Measurements from ENCODE around the gene TRIM47. TPM values are rescaled to one million over a fixed set of nuclear protein-coding genes. Genes with fewer than 3 reads are reported as not detected.

TRIM47 gene
- total RNA-seq, 1 donor from 2014 or later, result 27.5 TPM

DNA sequence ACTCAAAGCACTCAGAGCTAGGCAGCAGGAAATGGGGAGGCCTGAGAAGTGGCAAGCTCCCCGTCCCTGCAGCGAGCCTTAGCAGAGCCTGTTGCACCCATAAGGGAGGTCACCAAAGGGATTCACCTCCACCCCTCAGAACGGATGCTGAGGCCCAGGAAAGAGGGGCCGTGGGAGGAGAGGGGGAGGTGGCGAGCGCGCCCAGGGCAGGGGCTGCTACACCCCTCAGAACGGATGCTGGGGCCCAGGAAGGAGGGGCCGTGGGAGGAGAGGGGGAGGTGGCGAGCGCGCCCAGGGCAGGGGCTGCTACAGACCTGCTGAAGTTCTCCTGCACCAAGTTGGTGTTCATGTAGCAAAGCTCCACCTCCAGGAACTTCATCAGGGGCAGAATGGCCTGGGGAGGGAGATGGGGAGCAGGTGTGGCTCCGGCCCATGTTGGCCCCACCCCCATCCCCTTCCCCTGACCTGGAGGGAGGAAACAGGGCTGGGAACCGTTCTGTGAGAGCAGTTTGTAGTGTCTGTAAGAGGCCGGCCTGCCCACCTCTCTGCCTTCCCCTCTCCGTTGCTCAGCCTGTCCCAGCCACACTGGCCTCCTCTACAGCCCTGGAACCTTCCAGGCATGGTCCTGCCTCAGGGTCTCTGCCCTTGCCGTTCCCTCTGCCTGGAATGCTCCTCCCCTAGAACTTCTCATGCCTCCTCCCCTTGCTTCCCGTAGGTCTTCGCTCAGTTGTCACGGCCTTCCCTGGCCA, 45.6 kb downstream of the TRIM47 start:
- Histone ChIP-seq H3K4me1 (peaks cover 29% of the 10 kb centered on the region), H3K27me3 (ENCODE audit: low read depth) (no peaks in the 10 kb centered on the region), H3K9me3 (replicated peaks) (no peaks in the 10 kb centered on the region), H3K36me3 (peaks cover 16% of the 10 kb centered on the region), H3K27ac (replicated peaks) (peak overlapping the region; percentile 66), H3K4me3 (no peak overlapping the region)
- TF ChIP-seq, protein P1, sequence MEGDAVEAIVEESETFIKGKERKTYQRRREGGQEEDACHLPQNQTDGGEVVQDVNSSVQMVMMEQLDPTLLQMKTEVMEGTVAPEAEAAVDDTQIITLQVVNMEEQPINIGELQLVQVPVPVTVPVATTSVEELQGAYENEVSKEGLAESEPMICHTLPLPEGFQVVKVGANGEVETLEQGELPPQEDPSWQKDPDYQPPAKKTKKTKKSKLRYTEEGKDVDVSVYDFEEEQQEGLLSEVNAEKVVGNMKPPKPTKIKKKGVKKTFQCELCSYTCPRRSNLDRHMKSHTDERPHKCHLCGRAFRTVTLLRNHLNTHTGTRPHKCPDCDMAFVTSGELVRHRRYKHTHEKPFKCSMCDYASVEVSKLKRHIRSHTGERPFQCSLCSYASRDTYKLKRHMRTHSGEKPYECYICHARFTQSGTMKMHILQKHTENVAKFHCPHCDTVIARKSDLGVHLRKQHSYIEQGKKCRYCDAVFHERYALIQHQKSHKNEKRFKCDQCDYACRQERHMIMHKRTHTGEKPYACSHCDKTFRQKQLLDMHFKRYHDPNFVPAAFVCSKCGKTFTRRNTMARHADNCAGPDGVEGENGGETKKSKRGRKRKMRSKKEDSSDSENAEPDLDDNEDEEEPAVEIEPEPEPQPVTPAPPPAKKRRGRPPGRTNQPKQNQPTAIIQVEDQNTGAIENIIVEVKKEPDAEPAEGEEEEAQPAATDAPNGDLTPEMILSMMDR (IDR thresholded peaks at IDR 0.05; ENCODE audit: borderline replicate concordance), result no peak
- intact Hi-C loops (cut with micrococcal nuclease), result no loop called here
- DNase-seq, result no peak

DNA sequence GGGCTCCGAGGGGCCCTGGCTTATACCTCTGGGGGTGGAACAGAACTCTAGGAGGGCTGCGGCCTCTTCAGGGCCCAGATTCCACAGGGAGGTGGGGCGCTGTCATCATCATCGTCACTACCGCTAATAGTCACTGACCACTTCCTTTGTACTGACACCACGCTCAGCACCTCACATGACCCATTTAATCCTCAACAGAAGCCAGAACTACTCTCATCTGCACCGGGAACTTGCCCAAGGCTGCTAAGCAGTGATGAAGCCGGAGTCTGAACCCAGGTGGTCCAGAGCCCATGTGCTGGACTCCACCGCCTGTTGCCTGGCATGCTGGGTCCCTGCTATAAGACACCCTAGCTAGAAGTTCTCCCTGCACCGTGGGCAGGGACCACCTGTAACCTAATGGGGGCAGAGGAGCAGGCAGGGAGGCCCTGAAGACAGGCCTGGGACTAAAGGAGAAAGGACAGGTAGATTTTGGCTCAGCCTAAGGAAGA, 46.2 kb downstream of the TRIM47 start:
- peaks cover 16% of the 10 kb centered on the region for H3K36me3 ChIP-seq
- peaks cover 32% of the 10 kb centered on the region for H3K4me1 ChIP-seq
- no peak overlapping the region for H3K4me3 ChIP-seq
- intact Hi-C loops (cut with micrococcal nuclease), result no loop called here
- no peaks in the 10 kb centered on the region for H3K27me3 ChIP-seq (ENCODE audit: low read depth)
- DNase-seq, result no peak
- H3K27ac ChIP-seq (replicated peaks), result peak overlapping the region; percentile 66
- TF ChIP-seq, protein P1 (IDR thresholded peaks at IDR 0.05; ENCODE audit: borderline replicate concordance), result no peak
- no peaks in the 10 kb centered on the region for H3K9me3 ChIP-seq (replicated peaks)

DNA sequence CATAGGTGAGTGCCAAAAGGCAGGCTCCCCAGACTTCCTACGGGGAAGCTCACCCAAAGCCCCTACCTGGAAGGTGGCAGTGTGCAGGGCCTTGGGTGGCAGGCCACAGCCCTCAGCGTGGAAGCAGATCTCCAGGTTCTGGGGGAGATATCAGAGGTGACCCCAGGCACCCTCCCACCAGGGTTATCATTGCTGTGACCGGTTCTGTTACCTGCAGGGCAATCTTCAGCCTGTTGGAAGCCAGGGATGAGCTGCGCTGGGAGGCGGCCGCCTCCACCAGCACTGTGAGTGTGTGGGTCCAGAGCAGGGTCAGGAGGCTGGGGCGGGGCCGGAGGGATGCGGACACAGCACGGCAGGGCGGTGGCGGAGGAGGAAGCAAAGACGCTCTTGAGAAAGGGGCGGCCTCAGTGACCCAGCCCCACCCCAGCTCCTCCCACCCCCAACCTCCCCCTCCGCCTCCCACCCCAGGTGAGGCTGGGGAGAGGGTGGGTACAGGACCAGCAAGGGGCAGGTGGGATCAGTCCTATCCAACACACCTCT, 47.3 kb downstream of the TRIM47 start:
- H3K4me3 ChIP-seq, result no peak overlapping the region
- no peaks in the 10 kb centered on the region for H3K9me3 ChIP-seq (replicated peaks)
- no peak for DNase-seq
- H3K27ac ChIP-seq (replicated peaks), result no peak overlapping the region
- peaks cover 11% of the 10 kb centered on the region for H3K36me3 ChIP-seq
- TF ChIP-seq, protein P1 (IDR thresholded peaks at IDR 0.05; ENCODE audit: borderline replicate concordance), result no peak
- intact Hi-C loops (cut with micrococcal nuclease), result no loop called here
- H3K27me3 ChIP-seq (ENCODE audit: low read depth), result no peaks in the 10 kb centered on the region
- H3K4me1 ChIP-seq, result peaks cover 40% of the 10 kb centered on the region

DNA sequence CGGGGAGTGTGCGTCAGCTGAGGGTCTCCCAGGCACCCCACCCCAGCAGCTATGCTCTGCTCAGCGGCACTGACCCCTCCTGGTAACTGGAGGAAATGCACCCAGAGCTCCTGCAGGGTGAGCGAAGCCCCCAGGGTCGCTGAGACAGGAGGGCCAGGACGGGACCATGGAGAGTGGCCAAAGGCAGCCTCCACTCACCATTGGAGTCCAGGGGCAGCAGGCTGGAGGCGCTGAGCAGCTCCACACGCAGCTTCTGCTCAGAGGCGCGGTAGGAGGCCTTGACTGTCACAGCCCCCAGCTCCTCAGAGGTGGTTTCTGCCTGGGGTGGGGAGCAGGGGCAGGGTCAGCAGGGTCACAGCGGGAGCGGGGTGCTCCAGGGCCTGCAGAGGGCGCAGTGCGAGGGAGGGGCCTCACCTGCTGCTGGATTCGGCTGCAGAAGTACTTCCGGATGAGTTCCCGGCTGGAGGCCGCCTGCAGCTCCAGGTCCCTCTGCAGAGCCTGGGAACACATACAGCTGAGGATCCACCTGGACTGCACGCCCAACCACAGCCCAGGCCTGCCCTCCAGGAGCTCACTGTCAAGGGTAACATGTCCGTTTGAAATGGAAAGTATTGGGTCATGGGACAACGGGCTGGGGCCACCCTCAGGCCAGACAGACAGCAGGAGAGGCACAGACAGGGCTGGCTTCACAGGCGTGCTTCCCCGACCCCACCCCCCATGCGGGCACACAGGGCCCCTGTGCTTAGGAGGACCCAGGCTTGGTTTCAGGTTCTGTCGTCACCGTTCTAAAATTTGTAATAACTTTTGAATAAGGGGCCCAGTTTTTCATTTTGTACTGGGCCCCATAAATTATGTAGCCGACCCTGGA, 48.0 kb downstream of the TRIM47 start:
- H3K36me3 ChIP-seq, result peaks cover 14% of the 10 kb centered on the region

DNA sequence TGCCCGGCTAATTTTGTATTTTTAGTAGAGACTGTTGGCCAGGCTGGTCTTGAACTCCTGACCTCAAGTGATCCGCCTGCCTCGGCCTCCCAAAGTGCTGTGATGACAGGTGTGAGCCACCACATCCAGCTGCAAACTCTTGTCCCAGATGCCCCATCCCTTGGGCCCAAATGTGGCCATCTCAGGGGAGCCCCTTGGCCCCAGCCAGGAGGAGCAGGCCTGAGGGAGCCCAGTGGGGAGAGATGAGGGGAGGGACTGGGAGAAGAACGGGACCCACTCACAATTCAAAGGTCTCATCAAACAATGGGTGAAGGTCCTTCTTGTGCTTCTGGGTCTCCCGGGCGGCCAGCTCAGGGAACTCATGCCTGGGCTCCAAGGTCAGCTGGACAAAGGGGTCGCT, 48.6 kb downstream of the TRIM47 start:
- Histone ChIP-seq H3K27ac (replicated peaks) (no peak overlapping the region), H3K9me3 (replicated peaks) (no peaks in the 10 kb centered on the region), H3K27me3 (ENCODE audit: low read depth) (no peaks in the 10 kb centered on the region), H3K4me1 (peaks cover 42% of the 10 kb centered on the region), H3K36me3 (peaks cover 18% of the 10 kb centered on the region), H3K4me3 (no peak overlapping the region)
- no peak for DNase-seq
- intact Hi-C loops (cut with micrococcal nuclease), result no loop called here
- TF ChIP-seq, protein P1 (IDR thresholded peaks at IDR 0.05; ENCODE audit: borderline replicate concordance), result no peak

More for the DNA sequence above, 48.0 kb downstream of the TRIM47 start:
- TF ChIP-seq, protein P1 (IDR thresholded peaks at IDR 0.05; ENCODE audit: borderline replicate concordance), result peak; percentile 55
- Histone ChIP-seq H3K27ac (replicated peaks) (no peak overlapping the region), H3K4me3 (no peak overlapping the region), H3K9me3 (replicated peaks) (no peaks in the 10 kb centered on the region), H3K4me1 (peaks cover 40% of the 10 kb centered on the region), H3K27me3 (ENCODE audit: low read depth) (no peaks in the 10 kb centered on the region)
- intact Hi-C loops (cut with micrococcal nuclease), result no loop called here
- no peak for DNase-seq

All from left ventricle myocardium inferior (tissue), 1 donor.